Smooth muscle cell (in vitro differentiated cells): ENCODE data around the gene TAB2. TPM values are rescaled to one million over a fixed set of nuclear protein-coding genes. Genes with fewer than 3 reads are reported as not detected.

Experiments
- DNase-seq: peaks from one replicate; lab custom pipeline; 2025; ENCODE audit not compliant: unreplicated experiment; lab: John Stamatoyannopoulos, UW
- H2AFZ ChIP-seq: fragments of 200-600 bp; sonication (generic); 2 replicates; pipeline ENCODE4 v1.6.0; 2016; ENCODE audit warnings: antibody characterized with exemption, low read depth, mild to moderate bottlenecking
- H3F3A ChIP-seq: fragments of 200-600 bp; sonication (generic); 2 replicates; pipeline ENCODE4 v1.6.0; 2017; ENCODE audit warnings: antibody characterized with exemption, low read depth
- H3K27ac ChIP-seq: fragments of 200-600 bp; sonication (generic); 2 replicates; pipeline ENCODE4 v1.5.1; 2016; ENCODE audit warnings: low read depth, mild to moderate bottlenecking
- H3K27me3 ChIP-seq: fragments of 200-600 bp; sonication (generic); 2 replicates; pipeline ENCODE4 v1.6.1; 2016; ENCODE audit warnings: low read depth, mild to moderate bottlenecking
- H3K36me3 ChIP-seq: fragments of 200-600 bp; sonication (generic); 2 replicates; pipeline ENCODE4 v1.5.1; 2016; ENCODE audit warnings: low read depth
- H3K4me1 ChIP-seq: fragments of 200-600 bp; sonication (generic); 2 replicates; pipeline ENCODE4 v1.5.1; 2016; ENCODE audit warnings: low read depth
- H3K4me2 ChIP-seq: fragments of 200-600 bp; sonication (generic); 2 replicates; pipeline ENCODE4 v1.6.0; 2016; ENCODE audit warnings: mild to moderate bottlenecking
- H3K4me3 ChIP-seq: fragments of 200-600 bp; sonication (generic); 2 replicates; pipeline ENCODE4 v1.5.1; 2016; ENCODE audit warnings: mild to moderate bottlenecking
- H3K79me2 ChIP-seq: fragments of 200-600 bp; sonication (generic); 2 replicates; pipeline ENCODE4 v1.6.0; 2016; ENCODE audit warnings: low read depth, mild to moderate bottlenecking
- H3K9ac ChIP-seq: fragments of 200-600 bp; sonication (generic); 2 replicates; pipeline ENCODE4 v1.6.0; 2016; ENCODE audit warnings: low read depth
- H3K9me3 ChIP-seq: fragments of 200-600 bp; sonication (generic); replicated peaks from 2 replicates; pipeline ENCODE4 v1.5.1; 2016; ENCODE audit warnings: low read depth
- H4K20me1 ChIP-seq: fragments of 200-600 bp; sonication (generic); 2 replicates; pipeline ENCODE4 v1.6.0; 2016; ENCODE audit warnings: low read depth
- CTCF ChIP-seq: fragments of 200-600 bp; sonication (generic); IDR thresholded peaks from 2 replicates; pipeline ENCODE4 v1.5.1; 2017; ENCODE audit warnings: borderline replicate concordance, mild to moderate bottlenecking, antibody characterized with exemption; ENCODE audit not compliant: insufficient read depth, poor library complexity, severe bottlenecking
- WGBS: methylation state at CpG from one replicate; pipeline ENCODE4 v1.1.7; 2016; ENCODE audit warnings: low lambda C conversion rate; 5-methylcytosine and 5-hydroxymethylcytosine counted together
- polyA plus RNA-seq: library from polyadenylated mRNA; unstranded; fragments of >200 nt; fragmentation: Nextera tagmentation; extraction: Ambion mirVana; gene quantifications from 2 replicates; pipeline ENCODE4 v1.2.1, GENCODE V29; 2016
- total RNA-seq: library from RNA; depleted of rRNA; stranded (reverse); fragments of >200 nt; gene quantifications from 2 replicates; pipeline ENCODE4 v1.2.3, GENCODE V29; 2014

The TAB2 gene
- total and polyA plus RNA-seq, 2 experiments from 2014 or later: 12.6 to 78.5 TPM

- Histone ChIP-seq H3K9me3 (no peaks in the 10 kb centered on the region), H3F3A (no peaks in the 10 kb centered on the region), H3K4me1 (no peaks in the 10 kb centered on the region), H4K20me1 (peaks cover 68% of the 10 kb centered on the region), H2AFZ (no peak overlapping the region), H3K4me3 (no peak overlapping the region), H3K9ac (no peak overlapping the region), H3K79me2 (peaks cover 64% of the 10 kb centered on the region), H3K36me3 (peaks cover 20% of the 10 kb centered on the region), H3K4me2 (no peak overlapping the region), H3K27me3 (no peaks in the 10 kb centered on the region), H3K27ac (no peak overlapping the region)
- TF ChIP-seq CTCF: no peak
- no peak for DNase-seq
- WGBS: 97% methylated on average over 3 of the region's 3 CpGs
Measured at GRCh38 chr6:149379977-149380376, 62.5 kb downstream of the TAB2 start.

- no peaks in the 10 kb centered on the region for H3K27me3 ChIP-seq
- H3F3A ChIP-seq: no peaks in the 10 kb centered on the region
- H3K36me3 ChIP-seq: peaks cover 20% of the 10 kb centered on the region
- no peaks in the 10 kb centered on the region for H3K9me3 ChIP-seq
- peaks cover 63% of the 10 kb centered on the region for H4K20me1 ChIP-seq
- no peak for DNase-seq
- H3K9ac ChIP-seq: no peak overlapping the region
- no peak overlapping the region for H3K27ac ChIP-seq
- peaks cover 64% of the 10 kb centered on the region for H3K79me2 ChIP-seq
- TF ChIP-seq CTCF: no peak
- H3K4me1 ChIP-seq: no peaks in the 10 kb centered on the region
- no peak overlapping the region for H3K4me3 ChIP-seq
- H3K4me2 ChIP-seq: no peak overlapping the region
- H2AFZ ChIP-seq: no peak overlapping the region
Measured at GRCh38 chr6:149380523-149380922, 63.0 kb downstream of the TAB2 start.

DNA sequence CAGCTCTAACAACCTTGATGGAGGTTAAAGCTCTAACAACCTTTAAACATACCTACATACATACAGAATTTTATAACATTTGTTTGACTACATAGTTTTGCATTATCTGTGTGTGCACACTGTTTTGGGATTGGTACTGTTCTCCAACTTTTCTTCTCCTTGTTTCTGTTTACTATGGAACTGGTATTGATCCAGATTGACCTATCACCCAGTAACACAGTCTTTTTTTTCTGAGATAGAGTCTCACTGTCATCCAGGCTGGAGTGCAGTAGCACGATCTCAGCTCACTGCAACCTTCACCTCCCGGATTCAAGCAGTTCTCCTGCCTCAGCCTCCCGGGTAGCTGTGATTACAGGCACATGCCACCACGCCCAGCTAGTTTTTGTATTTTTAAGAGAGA, 65.9 kb downstream of the TAB2 start:
- no peaks in the 10 kb centered on the region for H3K9me3 ChIP-seq
- peaks cover 71% of the 10 kb centered on the region for H3K79me2 ChIP-seq
- DNase-seq: no peak
- H3K4me1 ChIP-seq: no peaks in the 10 kb centered on the region
- WGBS: 87% methylated on average over 4 of the region's 4 CpGs
- H3K4me3 ChIP-seq: no peak overlapping the region
- H3K27ac ChIP-seq: no peak overlapping the region
- H4K20me1 ChIP-seq: peaks cover 65% of the 10 kb centered on the region
- no peak for TF ChIP-seq CTCF
- peaks cover 10% of the 10 kb centered on the region for H3K36me3 ChIP-seq
- no peak overlapping the region for H3K4me2 ChIP-seq
- H3K27me3 ChIP-seq: no peaks in the 10 kb centered on the region
- H3F3A ChIP-seq: no peaks in the 10 kb centered on the region
- H3K9ac ChIP-seq: no peak overlapping the region
- H2AFZ ChIP-seq: no peak overlapping the region

GRCh38 chr6:149384464-149384863, 67.0 kb downstream of the TAB2 start:
- no peak for TF ChIP-seq CTCF
- Histone ChIP-seq H3K9ac (no peak overlapping the region), H2AFZ (no peak overlapping the region), H3K27ac (no peak overlapping the region), H3K4me2 (no peak overlapping the region), H4K20me1 (peaks cover 70% of the 10 kb centered on the region), H3K36me3 (peaks cover 2% of the 10 kb centered on the region), H3K79me2 (peaks cover 71% of the 10 kb centered on the region), H3K9me3 (no peaks in the 10 kb centered on the region), H3K4me3 (no peak overlapping the region), H3K4me1 (no peaks in the 10 kb centered on the region), H3K27me3 (no peaks in the 10 kb centered on the region), H3F3A (no peaks in the 10 kb centered on the region)
- no peak for DNase-seq
